Fibroblast of the aortic adventitia (primary cell): ENCODE measurements around the gene KLHL29. TPM values are rescaled to one million over a fixed set of nuclear protein-coding genes. Genes with fewer than 3 reads are reported as not detected.
"Not testable (repeated sequence)": the region's sequence is repeated elsewhere in the genome, so short reads cannot be mapped to it uniquely, and the experiment has no call there.

Experiments
- DNase-seq: peaks from one replicate; pipeline ENCODE4 v3.0.0-alpha.2; 2010; ENCODE audit warnings: low read depth
- H3K4me3 ChIP-seq: 2 replicates; pipeline ENCODE4 v1.5.1; 2011; ENCODE audit warnings: low read depth, mild to moderate bottlenecking, control low read depth, low read length, moderate library complexity
- CTCF ChIP-seq: IDR thresholded peaks from 2 replicates; pipeline ENCODE4 v1.5.1; 2011; ENCODE audit warnings: mild to moderate bottlenecking, low read length, control low read depth, inconsistent platforms; ENCODE audit not compliant: insufficient read depth
- total RNA-seq: library from RNA; depleted of rRNA; stranded (reverse); fragments of >200 nt; gene quantifications from 2 replicates; pipeline ENCODE4 v1.2.3, GENCODE V29; 2012; ENCODE audit warnings: low replicate concordance

The KLHL29 gene
- total RNA-seq, 1 donor: 4.7 TPM

- H3K4me3 ChIP-seq: no peak overlapping the region
- TF ChIP-seq CTCF: no peak
- DNase-seq: no peak
Observed at GRCh38 chr2:23722255-23722654, 337.3 kb downstream of the KLHL29 start.

GRCh38 chr2:23723029-23723428, 338.1 kb downstream of the KLHL29 start:
- not testable (repeated sequence) for DNase-seq, H3K4me3 ChIP-seq

GRCh38 chr2:23734416-23734815, 349.4 kb downstream of the KLHL29 start:
- DNase-seq: no peak
- no peak for TF ChIP-seq CTCF
- H3K4me3 ChIP-seq: no peak overlapping the region

- not testable (repeated sequence) for H3K4me3 ChIP-seq, DNase-seq
Observed at GRCh38 chr2:23736783-23737182, 351.8 kb downstream of the KLHL29 start.

GRCh38 chr2:23745068-23745725, 360.2 kb downstream of the KLHL29 start:
- H3K4me3 ChIP-seq: no peak overlapping the region
- no peak for DNase-seq
- TF ChIP-seq CTCF: no peak

GRCh38 chr2:23745726-23746105, 360.7 kb downstream of the KLHL29 start:
- DNase-seq: peak; percentile 66
- H3K4me3 ChIP-seq: no peak overlapping the region
- no peak for TF ChIP-seq CTCF

- TF ChIP-seq CTCF: no peak
- no peak for DNase-seq
Observed at GRCh38 chr2:23746141-23746863, 361.3 kb downstream of the KLHL29 start.

More at GRCh38 chr2:23746141-23746863, 361.3 kb downstream of the KLHL29 start:
- no peak overlapping the region for H3K4me3 ChIP-seq
